K562 (cell line): ENCODE measurements around the gene MALAT1. TPM values are rescaled to one million over a fixed set of nuclear protein-coding genes. Genes with fewer than 3 reads are reported as not detected.

Source experiments
- CBX1 ChIP-seq: sonication (generic); IDR thresholded peaks from 2 replicates; pipeline ENCODE4 v1.6.1; 2016; ENCODE audit warnings: antibody characterized with exemption, low read depth, mild to moderate bottlenecking
- CHD7 ChIP-seq: fragments of 200-600 bp; sonication (generic); IDR thresholded peaks from one replicate; pipeline ENCODE4 v1.6.1; 2012; ENCODE audit warnings: mild to moderate bottlenecking, low read depth, low read length, inconsistent platforms
- CXXC5 ChIP-seq: fragments of 250-450 bp; sonication (Bioruptor Pico); IDR thresholded peaks from 2 replicates; pipeline ENCODE4 v1.8.0; 2022; ENCODE audit warnings: inconsistent platforms, mild to moderate bottlenecking, moderate library complexity
- ESRRB ChIP-seq: fragments of 250-450 bp; sonication (Bioruptor Pico); IDR thresholded peaks from 2 replicates; pipeline ENCODE4 v1.5.0; 2020; ENCODE audit warnings: mild to moderate bottlenecking, moderate library complexity, borderline replicate concordance
- HBP1 ChIP-seq: fragments of 450-650 bp; formaldehyde crosslinking; IDR thresholded peaks from 2 replicates; pipeline ENCODE4 v1.4.0; 2022; ENCODE audit warnings: missing genetic modification characterization
- HLTF ChIP-seq: fragments of 450-650 bp; IDR thresholded peaks from 2 replicates; pipeline ENCODE4 v1.6.1; 2016
- NFXL1 ChIP-seq: fragments of 450-650 bp; formaldehyde crosslinking; IDR thresholded peaks from 2 replicates; pipeline ENCODE4 v1.4.0; 2021; ENCODE audit warnings: mild to moderate bottlenecking
- RBM39 ChIP-seq: fragments of 200-400 bp; formaldehyde crosslinking; optimal IDR thresholded peaks from 2 replicates; pipeline ENCODE3; 2018; ENCODE audit warnings: low read depth, low read length
- RFX1 ChIP-seq: fragments of 450-650 bp; IDR thresholded peaks from 2 replicates; pipeline ENCODE4 v1.6.1; 2016; ENCODE audit warnings: mild to moderate bottlenecking, moderate library complexity
- ZBTB11 ChIP-seq, 3 experiments: fragments of 200-800 bp in 1 of 3; fragments of 250-450 bp in 1 of 3; fragments of 450-650 bp in 1 of 3; sonication (Bioruptor Pico) in 1 of 3; sonication (Bioruptor generic) in 1 of 3; formaldehyde crosslinking in 1 of 3; IDR thresholded peaks; 2 replicates each; pipeline versions ENCODE4 v1.6.1 to v1.8.0; 2016 to 2022; ENCODE audit warnings: mild to moderate bottlenecking in 2 of 3, missing genetic modification characterization in 2 of 3, missing compliant biosample characterization in 1 of 3, moderate library complexity in 1 of 3
- ZNF324 ChIP-seq: fragments of 250-450 bp; sonication (Bioruptor Pico); IDR thresholded peaks from 2 replicates; pipeline ENCODE4 v1.4.0; 2020; ENCODE audit warnings: mild to moderate bottlenecking
- polyA plus RNA-seq, 8 experiments: library from polyadenylated mRNA; depleted of rRNA in 4 of 8; stranded (reverse) in 5 of 8; unstranded in 3 of 8; fragments of >200 nt; fragmentation: Nextera tagmentation in 2 of 8; fragmentation: Illumina TruSeq in 1 of 8; extraction: Ambion mirVana in 2 of 8; extraction: Trizol in 1 of 8; gene quantifications; 2 replicates each; pipeline versions ENCODE4 v1.2.1 to v1.2.3, GENCODE V29; 2011 to 2014; ENCODE audit warnings: inconsistent platforms in 1 of 8, missing spikeins in 1 of 8
- total RNA-seq, 7 experiments: library from RNA; depleted of rRNA in 6 of 7; stranded (reverse); fragments of >200 nt in 6 of 7; fragmentation: Illumina TruSeq in 2 of 7; extraction: Trizol in 2 of 7; gene quantifications; 2 replicates each; pipeline versions ENCODE4 v1.2.1 to v1.2.3, GENCODE V29; 2011 to 2021; ENCODE audit warnings: low replicate concordance in 1 of 7

MALAT1 gene
- total and polyA plus RNA-seq, 9 of the 15 experiments (the other 6 are each of a cell fraction or from before 2014, with no cell fraction given): 363 to 8,715 (median 2,351) TPM

GRCh38 chr11:65478388-65479183 lies 20.3 kb upstream of the MALAT1 start (continued):
- no peak for TF ChIP-seq HLTF
- no peak; a peak in 1 of 6 replicates for TF ChIP-seq ZBTB11 (CRISPR knock-in tag; IDR thresholded peaks at IDR 0.05)
- TF ChIP-seq CHD7: no peak
- TF ChIP-seq CBX1: no peak
- no peak for TF ChIP-seq RBM39
- peak; percentile 73 for TF ChIP-seq CXXC5 (CRISPR knock-in tag)
- no peak for TF ChIP-seq ESRRB (CRISPR knock-in tag)
- TF ChIP-seq ZNF324 (CRISPR knock-in tag): no peak; the same call in 1 of the 2 replicates
- no peak for TF ChIP-seq RFX1
- TF ChIP-seq NFXL1 (CRISPR knock-in tag): peak; percentile 40; the same call in 1 of the 2 replicates
- no peak for TF ChIP-seq HBP1
